GM12878 (cell line): ENCODE data around the gene RPS6KA5. TPM values are rescaled to one million over a fixed set of nuclear protein-coding genes. Genes with fewer than 3 reads are reported as not detected.

Experiments
- ATAC-seq: fragments of 200-7000 bp; cut with Tn5 transposase; 3 replicates; pipeline ENCODE4 v1.9.1; 2020; ENCODE audit warnings: mild to moderate bottlenecking, moderate library complexity
- BruUV-seq: library from RNA; stranded (reverse); fragments of 400-500 nt; replicated peaks from 2 replicates; lab custom pipeline; 2021; lab: Mats Ljungman, UMichigan
- CTCF ChIA-PET: fragments of 300-600 bp; sonication (Branson Sonifier 250); formaldehyde crosslinking; extraction: SDS; loops from one replicate; lab custom pipeline; 2021; ENCODE audit warnings: inconsistent platforms; lab: Yijun Ruan, JAX
- POLR2A ChIA-PET: fragments of 350-600 bp; formaldehyde crosslinking; extraction: SDS; loops from one replicate; lab custom pipeline; 2021; ENCODE audit warnings: inconsistent platforms; lab: Charles Lee
- RAD21 ChIA-PET: fragments of 300-600 bp; sonication (Branson Sonifier 250); formaldehyde crosslinking; loops from one replicate; lab custom pipeline; 2023; ENCODE audit warnings: antibody characterized with exemption; ENCODE audit not compliant: unreplicated experiment; lab: Charles Lee
- SMC1A ChIA-PET: fragments of 300-600 bp; sonication (Branson Sonifier 250); formaldehyde crosslinking; loops from one replicate; lab custom pipeline; 2023; ENCODE audit not compliant: unreplicated experiment, uncharacterized antibody; lab: Charles Lee
- DNase-seq: peaks from one replicate; pipeline ENCODE4 v3.0.0-alpha.2; 2011; ENCODE audit warnings: low read depth, low spot score
- FAIRE-seq: peaks from 3 replicates; lab custom pipeline; 2011; peaks lifted over from hg19 to GRCh38; lab: Jason Lieb, UNC
- H2AFZ ChIP-seq: 2 replicates; pipeline ENCODE4 v1.6.0; 2011; ENCODE audit warnings: low read depth, low read length, control low read depth; ENCODE audit not compliant: control insufficient read depth
- H3K27ac ChIP-seq: 2 replicates; pipeline ENCODE4 v1.5.1; 2011; ENCODE audit warnings: control low read depth; ENCODE audit not compliant: control insufficient read depth, insufficient read depth
- H3K27me3 ChIP-seq, 2 experiments: replicated peaks in 1 of 2; 2 replicates each; pipeline versions ENCODE4 v1.6.0 to v1.6.1; 2011; ENCODE audit warnings: low read length in 1 of 2; ENCODE audit not compliant: control insufficient read depth in 2 of 2, insufficient read depth in 2 of 2
- H3K36me3 ChIP-seq, 2 experiments: 2 replicates each; pipeline ENCODE4 v1.5.1; 2011; ENCODE audit warnings: low read length in 1 of 2; ENCODE audit not compliant: control insufficient read depth in 2 of 2, insufficient read depth in 2 of 2
- H3K4me1 ChIP-seq: 2 replicates; pipeline ENCODE4 v1.6.1; 2011; ENCODE audit warnings: mild to moderate bottlenecking, low read length, moderate library complexity, mixed read lengths; ENCODE audit not compliant: control insufficient read depth, insufficient read depth
- H3K4me2 ChIP-seq: 2 replicates; pipeline ENCODE4 v1.6.0; 2011; ENCODE audit warnings: control low read depth; ENCODE audit not compliant: control insufficient read depth, insufficient read depth
- H3K4me3 ChIP-seq: fragments of 200-600 bp; sonication (generic); 2 replicates; pipeline ENCODE4 v1.5.1; 2016
- H3K79me2 ChIP-seq: 2 replicates; pipeline ENCODE4 v1.6.0; 2011; ENCODE audit warnings: low read length; ENCODE audit not compliant: control insufficient read depth, insufficient read depth
- H3K9ac ChIP-seq: 2 replicates; pipeline ENCODE4 v1.8.0; 2011; ENCODE audit warnings: low read length, control low read depth, mixed read lengths; ENCODE audit not compliant: control insufficient read depth, insufficient read depth
- H3K9me3 ChIP-seq: replicated peaks from 3 replicates; pipeline ENCODE4 v1.5.1; 2011; ENCODE audit warnings: mild to moderate bottlenecking, low read length; ENCODE audit not compliant: control insufficient read depth, insufficient read depth
- H4K20me1 ChIP-seq: 2 replicates; pipeline ENCODE4 v1.6.0; 2011; ENCODE audit not compliant: control insufficient read depth, insufficient read depth
- BRCA1 ChIP-seq: IDR thresholded peaks from 2 replicates; pipeline ENCODE4 v1.6.1; 2011; ENCODE audit warnings: low read depth, low read length, improper control_type of control experiment
- CBFB ChIP-seq: IDR thresholded peaks from 2 replicates; pipeline ENCODE4 v1.6.1; 2016; ENCODE audit warnings: antibody characterized with exemption, low read depth
- HCFC1 ChIP-seq: fragments of 150-350 bp; IDR thresholded peaks from 2 replicates; pipeline ENCODE4 v1.6.1; 2014; ENCODE audit warnings: low read length
- JUNB ChIP-seq: IDR thresholded peaks from 2 replicates; pipeline ENCODE4 v1.6.1; 2016; ENCODE audit warnings: antibody characterized with exemption, mild to moderate bottlenecking
- PAX8 ChIP-seq: fragments of 450-650 bp; IDR thresholded peaks from 2 replicates; pipeline ENCODE4 v1.6.1; 2017; ENCODE audit warnings: mild to moderate bottlenecking, moderate library complexity
- TAF1 ChIP-seq: IDR thresholded peaks from 2 replicates; pipeline ENCODE4 v1.6.1; 2011; ENCODE audit warnings: mild to moderate bottlenecking, low read depth, low read length, borderline replicate concordance
- WRNIP1 ChIP-seq: IDR thresholded peaks from 2 replicates; pipeline ENCODE4 v1.6.1; 2011; ENCODE audit warnings: low read depth, low read length, improper control_type of control experiment, borderline replicate concordance
- ZBED1 ChIP-seq: IDR thresholded peaks from 2 replicates; pipeline ENCODE4 v1.6.1; 2016; ENCODE audit warnings: borderline replicate concordance
- WGBS: methylation state at CpG from one replicate; pipeline ENCODE4 v1.1.6; 2016; ENCODE audit warnings: low lambda C conversion rate; ENCODE audit not compliant: insufficient replicate concordance, insufficient coverage; ENCODE audit errors: missing lambda C conversion rate; 5-methylcytosine and 5-hydroxymethylcytosine counted together
- in situ Hi-C: fragments of 300-500 bp; cut with MboI; formaldehyde crosslinking; loops from 9 replicates; pipeline ENCODE4 v1.14.3; 2018; ENCODE audit warnings: mixed read lengths
- intact Hi-C: fragments of 100-400 bp; cut with micrococcal nuclease; formaldehyde crosslinking; loops from one replicate; pipeline ENCODE4 v1.14.2; 2022; ENCODE audit not compliant: unreplicated experiment
- polyA plus RNA-seq, 11 experiments: library from polyadenylated mRNA; depleted of rRNA in 4 of 11; unstranded in 6 of 11; stranded (reverse) in 5 of 11; fragments of >200 nt; fragmentation: Nextera tagmentation in 4 of 11; fragmentation: Illumina TruSeq in 1 of 11; extraction: Ambion mirVana in 4 of 11; extraction: Trizol in 1 of 11; gene quantifications; 1 replicate in 1 of 11; 2 replicates in 10 of 11; pipeline versions ENCODE4 v1.2.1 to v1.2.3, GENCODE V29; 2011 to 2016; ENCODE audit warnings: inconsistent platforms in 2 of 11, missing spikeins in 2 of 11, low read depth in 1 of 11
- total RNA-seq, 4 experiments: library from RNA; depleted of rRNA in 3 of 4; stranded (reverse); fragments of >200 nt in 3 of 4; fragmentation: Illumina TruSeq in 1 of 4; extraction: Trizol in 1 of 4; gene quantifications; 2 replicates each; pipeline versions ENCODE4 v1.2.1 to v1.2.3, GENCODE V29; 2013 to 2021
- TF ChIP-seq, protein P1 (sequence below): fragments of 450-650 bp; IDR thresholded peaks from 2 replicates; pipeline ENCODE4 v1.6.1; 2017; ENCODE audit warnings: low read depth, mild to moderate bottlenecking, moderate library complexity
- TF ChIP-seq, protein P2 (sequence below): IDR thresholded peaks from 2 replicates; pipeline ENCODE4 v1.6.1; 2011; ENCODE audit warnings: low read depth, mild to moderate bottlenecking, low read length, moderate library complexity, borderline replicate concordance; ENCODE audit errors: extremely low read depth
- TF ChIP-seq, protein P3 (sequence below): fragments of 450-650 bp; IDR thresholded peaks from 2 replicates; pipeline ENCODE4 v1.6.1; 2017; ENCODE audit warnings: mild to moderate bottlenecking, moderate library complexity

RPS6KA5 gene
- total and polyA plus RNA-seq, 10 of the 15 experiments (the other 5 are each of a cell fraction or from before 2014, with no cell fraction given), result 1.4 to 7.0 (median 3.7) TPM

DNA sequence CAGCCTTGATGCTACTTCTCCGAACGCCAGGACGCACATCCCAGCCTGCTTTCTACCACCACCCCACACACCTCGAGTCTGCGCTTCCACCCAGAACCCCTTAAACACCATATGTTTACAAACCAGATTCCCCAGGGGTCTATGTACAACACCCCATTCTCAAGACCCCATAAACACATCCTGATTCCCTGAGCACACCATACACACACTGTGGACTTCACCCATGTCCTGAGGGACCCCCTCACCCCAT lies 244.9 kb downstream of the RPS6KA5 start:
- intact Hi-C loops, result no loop called here
- WGBS, result 67% methylated on average over 5 of the region's 5 CpGs
- DNase-seq (no peak), ATAC-seq (no peak), FAIRE-seq (no peak)
- Histone ChIP-seq H3K4me3 (no peak overlapping the region), H3K27me3 (peaks cover 2 to 6% of the 10 kb centered on the region in 2 experiments; a peak in 3 of 4 replicates), H3K36me3 (no peaks in the 10 kb centered on the region), H2AFZ (no peak overlapping the region), H3K9ac (no peak overlapping the region), H3K9me3 (no peaks in the 10 kb centered on the region), H3K4me2 (no peak overlapping the region), H3K4me1 (no peaks in the 10 kb centered on the region), H3K27ac (no peak overlapping the region), H3K79me2 (no peaks in the 10 kb centered on the region), H4K20me1 (no peaks in the 10 kb centered on the region)
- ChIA-PET CTCF (interaction anchor here (1.0 kb wide), 1 partner anchor 57 kb away, joined by 3 read pairs; no protein-coding TSS in a partner anchor), SMC1A (no interaction called here), POLR2A (no interaction called here), RAD21 (no interaction called here)
- TF ChIP-seq JUNB (no peak), WRNIP1 (no peak), ZBED1 (no peak), PAX8 (no peak), CBFB (no peak), TAF1 (no peak), BRCA1 (no peak), HCFC1 (no peak)
- TF ChIP-seq, protein P1, sequence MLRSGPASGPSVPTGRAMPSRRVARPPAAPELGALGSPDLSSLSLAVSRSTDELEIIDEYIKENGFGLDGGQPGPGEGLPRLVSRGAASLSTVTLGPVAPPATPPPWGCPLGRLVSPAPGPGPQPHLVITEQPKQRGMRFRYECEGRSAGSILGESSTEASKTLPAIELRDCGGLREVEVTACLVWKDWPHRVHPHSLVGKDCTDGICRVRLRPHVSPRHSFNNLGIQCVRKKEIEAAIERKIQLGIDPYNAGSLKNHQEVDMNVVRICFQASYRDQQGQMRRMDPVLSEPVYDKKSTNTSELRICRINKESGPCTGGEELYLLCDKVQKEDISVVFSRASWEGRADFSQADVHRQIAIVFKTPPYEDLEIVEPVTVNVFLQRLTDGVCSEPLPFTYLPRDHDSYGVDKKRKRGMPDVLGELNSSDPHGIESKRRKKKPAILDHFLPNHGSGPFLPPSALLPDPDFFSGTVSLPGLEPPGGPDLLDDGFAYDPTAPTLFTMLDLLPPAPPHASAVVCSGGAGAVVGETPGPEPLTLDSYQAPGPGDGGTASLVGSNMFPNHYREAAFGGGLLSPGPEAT, result no peak
- TF ChIP-seq, protein P2, sequence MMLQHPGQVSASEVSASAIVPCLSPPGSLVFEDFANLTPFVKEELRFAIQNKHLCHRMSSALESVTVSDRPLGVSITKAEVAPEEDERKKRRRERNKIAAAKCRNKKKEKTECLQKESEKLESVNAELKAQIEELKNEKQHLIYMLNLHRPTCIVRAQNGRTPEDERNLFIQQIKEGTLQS, result no peak
- TF ChIP-seq, protein P3, sequence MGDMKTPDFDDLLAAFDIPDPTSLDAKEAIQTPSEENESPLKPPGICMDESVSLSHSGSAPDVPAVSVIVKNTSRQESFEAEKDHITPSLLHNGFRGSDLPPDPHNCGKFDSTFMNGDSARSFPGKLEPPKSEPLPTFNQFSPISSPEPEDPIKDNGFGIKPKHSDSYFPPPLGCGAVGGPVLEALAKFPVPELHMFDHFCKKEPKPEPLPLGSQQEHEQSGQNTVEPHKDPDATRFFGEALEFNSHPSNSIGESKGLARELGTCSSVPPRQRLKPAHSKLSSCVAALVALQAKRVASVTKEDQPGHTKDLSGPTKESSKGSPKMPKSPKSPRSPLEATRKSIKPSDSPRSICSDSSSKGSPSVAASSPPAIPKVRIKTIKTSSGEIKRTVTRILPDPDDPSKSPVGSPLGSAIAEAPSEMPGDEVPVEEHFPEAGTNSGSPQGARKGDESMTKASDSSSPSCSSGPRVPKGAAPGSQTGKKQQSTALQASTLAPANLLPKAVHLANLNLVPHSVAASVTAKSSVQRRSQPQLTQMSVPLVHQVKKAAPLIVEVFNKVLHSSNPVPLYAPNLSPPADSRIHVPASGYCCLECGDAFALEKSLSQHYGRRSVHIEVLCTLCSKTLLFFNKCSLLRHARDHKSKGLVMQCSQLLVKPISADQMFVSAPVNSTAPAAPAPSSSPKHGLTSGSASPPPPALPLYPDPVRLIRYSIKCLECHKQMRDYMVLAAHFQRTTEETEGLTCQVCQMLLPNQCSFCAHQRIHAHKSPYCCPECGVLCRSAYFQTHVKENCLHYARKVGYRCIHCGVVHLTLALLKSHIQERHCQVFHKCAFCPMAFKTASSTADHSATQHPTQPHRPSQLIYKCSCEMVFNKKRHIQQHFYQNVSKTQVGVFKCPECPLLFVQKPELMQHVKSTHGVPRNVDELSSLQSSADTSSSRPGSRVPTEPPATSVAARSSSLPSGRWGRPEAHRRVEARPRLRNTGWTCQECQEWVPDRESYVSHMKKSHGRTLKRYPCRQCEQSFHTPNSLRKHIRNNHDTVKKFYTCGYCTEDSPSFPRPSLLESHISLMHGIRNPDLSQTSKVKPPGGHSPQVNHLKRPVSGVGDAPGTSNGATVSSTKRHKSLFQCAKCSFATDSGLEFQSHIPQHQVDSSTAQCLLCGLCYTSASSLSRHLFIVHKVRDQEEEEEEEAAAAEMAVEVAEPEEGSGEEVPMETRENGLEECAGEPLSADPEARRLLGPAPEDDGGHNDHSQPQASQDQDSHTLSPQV, result no peak
- no TSS peak for BruUV-seq
- in situ Hi-C loops, result no loop called here
